Activated naive CD8-positive, alpha-beta T cell treated with anti-CD3 and anti-CD28 coated beads, Interleukin-2, amount 50 U/mL, for 16 hours (primary cell): ENCODE data around the gene COMMD2.

Experiments
- DNase-seq: peaks from one replicate; pipeline ENCODE4 v3.0.0-alpha.2; 2020; ENCODE audit warnings: low read depth, low spot score

The COMMD2 gene

DNA sequence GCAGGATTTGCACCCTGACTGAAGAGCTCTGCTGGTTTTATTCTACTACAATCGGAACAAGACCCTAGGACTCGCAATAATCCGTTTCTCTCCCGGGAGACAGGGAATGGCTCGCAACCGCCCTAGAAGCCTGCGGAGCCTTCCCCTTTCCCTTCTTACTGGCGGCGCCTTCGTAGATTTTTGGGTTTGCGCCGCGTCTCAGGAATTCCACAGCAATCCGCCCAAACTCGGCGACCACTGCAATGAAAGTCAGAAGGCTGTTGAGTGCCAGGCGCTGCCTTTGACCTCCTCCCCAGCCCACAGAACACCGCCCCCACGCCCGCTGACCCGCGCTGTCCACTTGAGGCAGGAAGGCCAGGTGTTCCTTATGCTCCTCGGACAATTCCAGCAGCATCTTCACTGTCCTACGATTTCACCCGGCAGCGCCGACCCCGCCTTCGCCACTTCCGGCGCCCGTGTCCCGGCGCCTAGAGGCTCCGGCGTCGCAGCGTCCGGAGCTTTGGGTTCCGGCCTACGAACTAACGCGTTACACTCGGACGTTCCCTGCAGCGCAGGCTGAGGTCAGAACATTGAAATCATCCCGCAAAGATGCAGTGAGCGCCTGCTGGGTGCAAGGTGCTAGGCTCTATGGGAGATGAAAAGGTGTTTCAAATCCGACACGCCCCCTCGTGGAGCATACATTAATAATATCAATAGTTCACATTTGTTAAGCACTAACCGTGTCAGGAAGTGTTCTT lies at the start of gene COMMD2:
TSS of gene COMMD2 (minus strand) at position 439 of the 737 bp plus-strand sequence. CDS start at position 394, 45 bp downstream.
- peak; percentile 46 for DNase-seq

DNA sequence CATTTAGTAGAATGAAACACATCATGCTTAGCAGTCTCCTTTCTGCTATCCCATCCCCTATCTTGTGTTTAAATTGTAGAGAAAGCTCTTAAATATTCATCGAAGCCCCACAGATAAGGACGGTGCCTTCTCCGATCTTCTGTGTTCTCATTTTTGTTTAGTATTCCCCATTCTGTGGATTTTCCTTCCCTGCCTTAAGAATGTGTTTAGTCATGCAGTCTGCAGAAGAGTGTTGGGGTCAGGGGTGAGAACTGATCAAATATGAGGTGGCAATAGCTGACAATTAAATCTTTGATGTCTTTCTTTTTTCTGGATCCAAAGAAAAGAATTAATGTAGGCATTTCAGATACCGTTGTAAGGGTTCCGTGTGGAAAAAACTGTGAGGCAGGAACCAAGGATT lies 49.4 kb upstream of the COMMD2 start:
- no peak for DNase-seq

DNA sequence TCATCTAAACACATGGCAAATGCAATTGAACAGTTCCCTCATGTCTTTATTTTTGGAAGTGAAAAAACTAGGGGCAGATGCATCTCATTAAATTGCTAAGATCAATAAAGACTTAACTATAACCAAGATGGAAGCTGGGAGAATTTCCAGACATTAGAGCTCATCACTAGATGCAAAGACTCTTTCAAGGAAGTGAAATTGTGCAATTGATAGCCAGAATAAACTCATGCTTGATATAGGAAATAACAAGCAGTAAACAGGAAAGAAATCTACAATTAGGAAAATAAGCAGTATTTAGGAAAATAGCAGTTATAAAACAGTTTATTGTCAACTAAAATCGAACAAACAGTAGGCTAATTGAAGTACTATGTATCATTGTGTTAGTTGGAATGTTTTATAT lies 48.9 kb upstream of the COMMD2 start:
- DNase-seq, result no peak

DNA sequence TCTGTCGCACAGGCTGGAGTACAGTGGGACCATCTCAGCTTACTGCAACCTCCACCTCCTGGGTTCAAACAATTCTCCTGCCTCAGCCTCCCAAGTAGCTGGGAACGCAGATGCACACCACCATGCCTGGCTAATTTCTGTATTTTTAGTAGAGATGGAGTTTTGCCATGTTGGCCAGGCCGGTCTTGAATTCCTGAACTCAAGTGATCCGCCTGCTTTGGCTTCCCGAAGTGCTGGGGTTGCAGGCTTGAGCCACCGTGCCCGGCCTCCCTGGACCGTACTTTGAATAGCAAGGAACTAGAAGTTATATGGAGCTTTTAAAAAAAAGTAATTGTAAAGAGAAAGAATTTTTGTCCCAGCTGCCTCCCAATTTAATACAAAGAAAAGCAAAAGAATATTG lies 48.4 kb upstream of the COMMD2 start:
- no peak for DNase-seq

DNA sequence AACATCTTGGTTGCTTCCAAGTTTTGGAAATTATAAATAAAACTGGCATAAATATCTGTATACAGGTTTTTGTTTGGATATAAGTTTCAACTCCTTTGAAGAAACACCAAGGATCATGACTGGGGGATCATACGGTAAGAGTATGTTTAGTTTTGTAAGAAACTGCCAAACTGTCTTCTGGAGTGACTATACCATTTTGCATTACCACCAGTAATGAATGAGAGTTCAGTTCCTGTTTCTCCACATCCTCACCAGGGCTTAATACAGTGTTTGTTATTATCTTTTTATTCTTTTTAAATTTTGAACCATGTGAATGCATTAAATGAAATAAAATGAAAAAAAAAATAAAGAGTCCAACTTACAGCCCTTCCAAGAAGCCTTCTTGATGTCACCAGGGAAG lies 43.7 kb upstream of the COMMD2 start:
- DNase-seq, result no peak

DNA sequence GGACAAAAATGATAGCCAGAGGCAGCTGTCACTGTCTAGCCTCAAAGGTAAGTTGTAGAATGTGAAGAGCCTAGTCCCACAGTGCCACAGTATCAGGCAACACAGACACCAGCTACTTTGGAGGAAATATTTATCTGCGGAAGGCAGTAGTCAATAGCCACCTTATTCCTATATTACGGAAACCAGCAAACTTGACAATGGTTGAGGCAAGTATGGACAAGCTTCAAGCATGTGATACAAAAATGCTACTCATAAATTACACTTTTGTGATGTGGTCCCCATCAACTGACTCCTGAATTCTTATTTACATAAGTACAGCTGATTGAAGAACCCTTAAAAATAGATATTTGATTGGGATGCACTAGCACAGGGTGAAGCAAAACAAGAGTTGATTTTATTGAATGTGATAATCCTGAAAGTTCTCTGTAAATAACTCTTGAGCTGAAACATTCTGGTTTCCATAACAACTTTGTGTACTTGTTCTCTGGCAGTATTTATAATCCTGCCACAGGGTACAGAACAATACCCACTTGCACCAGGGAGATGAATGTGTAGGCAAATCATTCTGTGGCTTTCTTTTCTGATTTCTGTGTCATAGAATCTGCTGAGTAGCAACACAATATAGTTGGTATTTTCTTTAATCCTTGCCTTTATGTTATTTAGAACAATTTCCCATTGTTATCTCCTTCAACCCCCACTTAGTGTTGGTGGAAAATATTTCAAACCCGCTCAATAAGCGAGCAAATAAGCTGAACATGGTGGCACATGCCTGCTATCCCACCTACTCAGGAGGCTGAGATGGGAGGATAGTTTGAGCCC lies 40.4 kb upstream of the COMMD2 start, which contains the start of gene ANKUB1:
TSS of gene ANKUB1 (minus strand) at position 103 of the 819 bp plus-strand sequence. CDS start 188 bp downstream, outside the sequence.
- DNase-seq, result no peak

DNA sequence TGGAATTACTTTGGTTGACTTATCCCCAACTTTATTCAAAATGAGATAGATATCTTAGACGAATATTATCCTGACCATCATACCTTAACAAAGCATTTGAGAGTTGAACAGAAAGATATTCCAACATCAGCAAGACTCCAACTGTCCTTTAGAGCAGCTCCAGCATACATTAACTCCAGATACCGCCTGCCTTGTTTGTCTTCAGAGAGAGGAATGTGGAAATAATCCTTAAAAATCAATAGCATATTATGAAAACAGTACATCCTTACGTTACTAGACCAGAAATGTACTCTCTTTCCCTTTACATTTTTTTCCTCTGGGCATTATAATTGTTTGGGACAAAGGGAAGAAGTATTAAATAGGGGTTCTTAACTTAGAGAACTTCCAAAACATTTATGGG lies 38.4 kb upstream of the COMMD2 start:
- no peak for DNase-seq

DNA sequence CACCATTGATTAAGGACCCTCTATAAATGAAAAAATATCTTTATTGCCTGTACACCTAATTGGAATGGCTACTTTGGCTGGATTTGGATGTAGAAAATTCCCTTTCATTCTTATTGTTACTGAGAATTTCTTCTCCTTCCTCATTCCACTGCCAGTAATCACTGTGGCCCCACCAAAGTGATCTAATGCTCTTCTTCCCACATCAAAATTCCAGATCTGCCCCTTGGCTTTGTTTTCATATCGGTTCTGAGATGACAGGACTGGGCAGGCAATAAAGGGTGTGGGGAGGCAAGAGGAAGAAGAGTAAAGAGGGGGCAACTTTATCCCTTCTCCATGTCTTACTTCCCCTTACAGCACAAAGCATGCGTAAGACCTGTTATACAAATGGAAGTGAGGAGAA lies 38.0 kb upstream of the COMMD2 start:
- no peak for DNase-seq

DNA sequence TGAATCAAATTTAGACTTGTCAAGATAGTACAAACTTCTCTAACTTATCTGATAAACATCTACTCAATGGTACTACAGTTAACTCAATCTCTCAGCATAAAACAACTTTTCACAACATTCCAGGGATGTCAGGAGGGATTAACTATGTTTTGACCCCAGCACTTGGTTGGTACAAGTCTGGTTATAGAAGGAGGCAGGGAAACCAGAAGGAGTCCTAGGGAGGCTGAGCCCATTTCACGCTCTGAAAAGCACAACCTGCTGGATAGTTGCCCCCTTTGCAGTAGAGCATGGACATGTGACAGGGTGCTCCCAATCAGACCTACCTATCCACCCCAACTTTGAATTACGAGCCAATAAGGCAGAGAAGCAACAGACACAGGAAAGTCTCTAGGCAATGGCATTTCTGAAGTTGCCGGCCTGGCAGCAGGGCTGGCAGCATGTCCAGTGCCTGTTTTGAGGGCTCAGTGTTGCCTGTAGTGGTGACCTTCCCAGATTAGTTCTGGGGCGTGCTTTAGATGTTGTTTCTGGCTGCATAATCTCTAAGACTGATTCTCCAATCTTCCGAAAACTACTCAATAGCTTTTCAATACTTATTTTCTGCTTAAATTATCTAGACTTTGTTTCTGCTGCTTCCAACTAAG lies 31.9 kb upstream of the COMMD2 start:
- no peak for DNase-seq

DNA sequence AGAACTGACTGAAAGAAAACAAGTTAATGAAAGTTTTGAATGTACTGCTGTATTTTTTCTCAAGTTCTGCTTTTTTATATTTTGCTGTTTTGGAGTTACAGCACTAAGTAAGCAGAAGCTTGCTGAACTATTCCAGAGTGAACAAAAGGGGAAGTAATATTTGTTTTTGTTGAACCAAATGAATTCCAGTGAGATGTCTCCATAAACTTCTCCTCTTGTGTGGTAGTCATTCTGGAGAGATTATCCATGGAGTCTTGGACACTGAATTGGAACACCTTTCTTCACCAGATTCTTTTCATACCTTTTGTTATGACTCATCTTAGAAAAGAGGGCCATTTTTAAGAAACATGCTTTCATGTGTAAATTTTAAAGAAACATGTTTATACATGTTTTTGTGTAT lies 31.3 kb upstream of the COMMD2 start:
- DNase-seq, result no peak

DNA sequence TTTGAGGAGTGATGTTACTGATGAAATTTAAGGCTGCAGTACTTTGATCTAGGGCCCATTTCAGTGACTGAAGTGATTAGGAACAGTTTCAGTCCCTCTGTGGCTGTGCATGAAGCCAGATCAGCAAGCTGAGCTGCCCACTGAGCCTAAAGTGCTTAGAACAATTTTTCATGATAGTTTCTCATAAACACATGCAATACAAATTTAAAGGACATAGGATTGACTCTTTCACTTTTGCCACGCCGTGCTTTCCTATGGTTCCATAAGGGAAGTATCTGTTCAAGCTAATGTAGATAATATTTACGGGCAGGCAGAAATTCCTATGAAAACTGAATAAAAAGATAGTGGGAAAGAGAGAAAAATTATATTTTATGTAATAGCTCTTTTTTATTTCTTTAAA lies 29.5 kb upstream of the COMMD2 start:
- no peak for DNase-seq

DNA sequence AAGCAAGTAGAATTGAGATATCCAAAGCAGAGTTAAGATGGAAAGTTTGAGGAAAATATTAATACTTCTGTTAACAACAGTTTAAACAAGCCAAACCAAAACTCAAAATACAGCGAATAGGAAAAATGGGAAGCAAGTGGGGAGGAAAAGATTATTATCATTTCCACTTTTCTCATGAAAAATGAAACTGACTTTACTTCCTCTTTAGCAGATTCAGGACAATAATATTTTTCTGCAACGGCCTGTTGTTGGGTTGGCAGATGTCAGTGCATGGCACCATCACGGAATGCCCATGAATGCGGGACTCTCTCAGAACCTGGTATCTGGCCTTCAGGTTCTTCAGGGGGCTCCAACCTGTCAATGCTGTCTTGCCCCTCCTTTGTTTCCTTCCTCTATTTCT lies 28.9 kb upstream of the COMMD2 start:
- DNase-seq, result no peak

DNA sequence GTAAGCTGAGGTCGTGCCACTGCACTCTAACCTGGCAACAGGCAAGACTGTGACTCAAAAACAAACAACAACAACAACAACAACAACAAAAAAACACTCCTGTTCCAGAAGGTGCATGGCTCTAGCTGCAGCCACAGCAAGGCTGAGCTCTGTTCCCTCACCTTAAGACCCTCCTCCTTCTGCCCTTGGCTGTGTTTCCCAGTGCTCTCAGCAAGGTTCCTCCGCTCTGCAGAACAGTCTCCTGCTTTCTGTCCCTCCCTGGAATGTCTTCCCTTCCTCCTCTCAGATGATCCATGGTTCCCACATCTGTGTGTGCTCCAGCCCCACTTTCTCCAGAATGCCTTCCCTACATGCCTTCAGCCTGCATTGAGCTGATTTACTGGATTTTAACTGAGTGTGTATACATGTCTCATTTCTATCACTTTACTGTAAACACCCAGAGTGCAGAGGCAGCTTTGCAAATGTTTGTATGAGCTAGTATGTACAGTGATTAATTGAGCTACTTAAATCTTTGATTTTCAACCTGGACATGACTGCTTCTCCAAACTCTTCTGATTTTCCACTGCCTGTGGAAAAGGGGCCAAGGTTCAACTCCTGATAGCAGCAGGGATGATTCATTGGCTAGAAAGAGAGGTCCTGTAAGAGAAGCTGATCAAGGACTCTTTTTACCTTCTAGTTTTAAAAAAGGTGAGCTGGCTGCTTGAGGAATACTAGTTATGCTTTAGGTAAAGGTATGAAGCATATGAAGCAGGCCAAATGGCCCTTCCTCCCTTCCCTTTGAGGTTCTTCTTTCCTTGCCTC lies 25.3 kb upstream of the COMMD2 start:
- no peak for DNase-seq

DNA sequence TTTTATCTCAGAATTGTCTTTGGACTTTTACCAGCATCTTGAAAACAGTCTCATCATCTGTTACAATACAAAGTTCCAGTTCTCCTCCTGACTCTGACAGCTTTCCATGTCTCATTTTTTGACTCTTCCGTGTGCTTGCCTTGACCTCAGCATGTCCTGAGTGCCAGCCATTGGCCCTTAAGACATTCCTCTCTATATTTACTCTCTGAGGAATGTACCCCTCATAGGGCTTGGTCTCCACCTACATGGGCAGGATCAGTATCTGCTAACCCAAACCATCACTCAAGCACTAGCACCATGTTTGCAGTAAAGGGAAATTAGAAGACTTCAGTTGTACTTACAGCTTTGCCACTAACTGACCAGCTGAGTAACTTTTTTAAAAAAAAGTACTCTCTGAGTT lies 23.9 kb upstream of the COMMD2 start:
- DNase-seq, result no peak

DNA sequence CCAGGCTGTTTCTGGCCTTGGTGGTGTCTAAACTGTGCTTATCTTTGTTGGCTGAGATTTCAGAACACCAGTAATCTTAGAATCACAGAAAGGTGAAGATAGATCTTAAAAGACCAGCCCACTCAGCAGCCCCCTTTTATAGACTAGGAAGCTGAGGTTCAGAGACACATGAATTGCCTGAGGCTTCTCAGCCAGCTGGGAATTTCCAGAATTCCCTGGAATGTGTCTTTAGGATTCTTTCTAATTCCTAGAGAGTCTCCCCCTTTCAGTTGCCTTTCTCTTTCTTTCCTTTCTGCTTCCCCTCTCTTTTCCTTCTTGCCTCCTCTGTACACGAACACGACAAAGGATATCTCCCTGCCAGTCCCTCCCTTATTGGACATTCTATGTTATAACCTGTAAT lies 20.6 kb upstream of the COMMD2 start:
- DNase-seq, result no peak

DNA sequence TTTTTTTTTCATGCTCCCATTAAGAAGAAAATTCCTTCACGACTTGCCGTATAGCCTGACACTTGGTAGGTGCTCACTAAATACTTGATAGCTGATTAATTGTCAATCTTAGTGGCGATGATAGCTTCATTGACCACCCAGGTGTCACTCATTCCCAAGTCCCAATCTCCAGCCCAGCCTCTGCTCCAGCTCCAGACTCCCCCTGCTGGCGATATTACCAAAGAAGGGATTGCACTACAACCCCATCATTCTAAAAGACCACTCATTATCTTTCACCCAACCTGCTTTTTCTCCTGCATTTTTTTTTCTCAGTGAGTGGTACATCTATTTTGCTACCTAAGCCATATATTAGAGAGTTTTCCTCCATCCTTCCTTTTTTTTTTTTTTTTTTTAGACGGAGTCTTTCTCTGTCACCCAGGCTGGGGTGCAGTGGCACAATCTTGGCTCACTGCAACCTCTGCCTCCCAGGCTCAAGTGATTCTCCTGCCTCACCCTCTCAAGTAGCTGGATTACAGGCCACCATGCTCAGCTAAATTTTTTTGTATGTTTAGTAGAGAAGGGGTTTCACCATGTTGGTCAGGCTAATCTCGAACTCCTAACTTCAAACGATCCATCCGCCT lies 19.5 kb upstream of the COMMD2 start:
- no peak for DNase-seq

DNA sequence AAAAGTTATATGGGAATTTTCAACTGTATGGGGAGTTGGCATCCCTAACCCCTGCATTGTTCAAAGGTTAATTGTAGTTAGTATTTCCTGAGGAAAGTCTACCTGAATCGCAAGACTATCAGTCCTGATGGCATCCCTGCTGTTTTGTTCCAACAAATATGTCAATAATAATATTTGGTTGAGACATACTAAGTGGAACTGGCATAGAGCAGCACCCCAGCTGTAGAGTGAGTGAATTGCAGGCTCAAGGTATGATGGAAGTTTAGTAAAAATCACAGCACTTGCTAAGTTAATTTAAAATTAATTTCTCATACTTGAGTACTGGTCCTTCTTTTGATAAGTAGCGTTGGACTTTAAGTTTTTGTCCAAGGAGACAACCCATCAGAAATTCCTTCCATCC lies 18.0 kb upstream of the COMMD2 start:
- no peak for DNase-seq

DNA sequence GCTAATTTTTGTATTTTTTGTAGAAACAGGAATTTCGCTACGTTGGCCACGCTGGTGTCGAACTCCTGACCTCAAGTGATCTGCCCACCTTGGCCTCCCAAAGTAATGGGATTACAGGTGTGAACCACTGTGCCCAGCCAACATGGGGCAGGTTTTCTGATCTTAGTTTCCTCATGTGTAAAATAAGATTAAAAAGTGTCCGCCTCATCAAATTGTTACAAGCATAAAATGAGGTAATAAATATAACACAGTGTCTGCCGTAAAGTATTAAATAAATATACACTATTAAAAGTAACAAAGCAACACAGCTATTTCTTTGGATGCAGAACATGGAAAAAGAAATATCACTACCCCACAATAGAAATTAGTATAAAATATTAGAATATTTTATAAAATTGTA lies 16.4 kb upstream of the COMMD2 start:
- DNase-seq, result no peak

DNA sequence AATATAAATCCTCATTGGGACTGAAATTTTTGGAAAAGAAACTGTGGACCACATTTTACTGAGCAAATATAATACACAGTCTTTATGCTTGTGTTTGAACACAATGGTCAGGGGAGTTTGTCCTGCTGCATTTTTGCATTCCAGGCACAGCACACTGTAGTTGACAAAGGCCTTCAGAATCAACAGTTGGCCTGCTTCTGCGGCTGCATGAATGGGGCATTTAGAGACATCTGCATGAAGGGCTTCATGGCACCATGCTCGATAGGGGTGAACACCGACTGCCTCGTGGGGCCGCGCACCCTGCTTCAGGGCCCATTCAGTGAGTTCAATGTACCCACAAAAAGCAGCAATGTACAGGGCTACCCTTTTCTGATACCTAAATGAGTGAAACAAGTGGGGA lies 15.4 kb upstream of the COMMD2 start:
- DNase-seq, result no peak

DNA sequence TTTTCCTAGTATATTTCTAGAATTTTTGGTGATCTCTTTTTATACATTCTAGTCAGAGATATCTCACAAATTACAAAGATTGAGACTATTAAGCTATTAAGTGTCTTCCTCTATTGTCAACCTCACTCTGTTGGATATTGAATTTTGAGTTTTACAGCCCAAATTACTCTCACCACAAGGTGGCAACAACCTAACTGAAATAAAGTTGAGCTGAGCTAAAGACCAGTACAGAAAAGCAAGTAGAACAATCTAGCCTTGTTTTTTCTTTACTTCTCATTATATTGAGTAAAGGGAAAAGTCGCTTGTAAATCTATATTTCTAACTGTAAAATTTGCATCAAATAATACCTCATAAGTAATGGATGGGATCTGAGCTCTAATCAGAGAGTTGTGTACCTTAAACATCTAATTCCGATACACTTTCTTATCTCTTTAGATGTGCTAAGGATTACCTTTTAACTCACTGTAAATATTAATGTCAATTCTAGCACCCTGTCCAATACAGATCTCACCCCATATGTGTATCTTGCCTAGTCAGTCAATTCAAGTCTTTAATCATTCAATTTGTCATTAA lies 13.6 kb upstream of the COMMD2 start:
- DNase-seq, result no peak

DNA sequence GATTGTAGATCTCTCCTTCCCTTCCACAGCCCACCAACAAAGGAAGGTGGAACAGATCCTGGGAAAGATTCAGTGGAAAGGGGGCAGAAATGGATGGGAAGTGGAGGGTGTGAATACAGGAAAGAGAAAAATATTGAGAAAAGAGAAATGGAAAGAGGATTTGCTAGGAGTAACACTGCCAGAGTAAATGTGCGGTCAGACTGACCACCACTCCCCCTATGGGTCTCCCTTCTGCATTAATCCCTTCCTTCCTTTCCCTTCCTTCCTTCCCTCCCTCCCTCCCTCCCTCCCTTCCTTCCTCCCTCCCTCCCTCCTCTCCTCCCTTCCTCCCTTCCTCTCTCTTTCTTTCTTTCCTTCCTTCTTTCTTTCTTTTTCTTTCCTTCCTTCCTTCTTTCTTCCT lies 12.0 kb upstream of the COMMD2 start:
- no peak for DNase-seq
